Activated T-cell treated with anti-CD3 and anti-CD28 coated beads for 1 hour (primary cell): Measurements from ENCODE around the gene ARRDC3.
"Not testable (repeated sequence)": the region's sequence is repeated elsewhere in the genome, so short reads cannot be mapped to it uniquely, and the experiment has no call there.

ENCODE experiments used
- DNase-seq: peaks from one replicate; pipeline ENCODE4 v3.0.0-alpha.2; 2020; ENCODE audit warnings: low read depth

ARRDC3 gene

GRCh38 chr5:91359962-91360609, 23.0 kb downstream of the ARRDC3 start:
- no peak for DNase-seq

- no peak for DNase-seq
Measured at GRCh38 chr5:91357806-91358205, 25.3 kb downstream of the ARRDC3 start.

- DNase-seq, result no peak
Measured at GRCh38 chr5:91357012-91357634, 26.0 kb downstream of the ARRDC3 start.

- DNase-seq, result not testable (repeated sequence)
Measured at GRCh38 chr5:91354867-91355266, 28.2 kb downstream of the ARRDC3 start.

GRCh38 chr5:91352831-91353695, 30.1 kb downstream of the ARRDC3 start:
- DNase-seq, result no peak

GRCh38 chr5:91345461-91345860, 37.7 kb downstream of the ARRDC3 start:
- DNase-seq, result no peak

GRCh38 chr5:91344661-91345200, 38.4 kb downstream of the ARRDC3 start:
- not testable (repeated sequence) for DNase-seq

- no peak for DNase-seq
Measured at GRCh38 chr5:91343916-91344315, 39.2 kb downstream of the ARRDC3 start.

GRCh38 chr5:91342931-91343330, 40.2 kb downstream of the ARRDC3 start:
- not testable (repeated sequence) for DNase-seq

GRCh38 chr5:91341154-91341553, 42.0 kb downstream of the ARRDC3 start:
- DNase-seq, result no peak

GRCh38 chr5:91340532-91340931, 42.6 kb downstream of the ARRDC3 start:
- no peak for DNase-seq

GRCh38 chr5:91339063-91339705, 43.9 kb downstream of the ARRDC3 start:
- no peak for DNase-seq

- no peak for DNase-seq
Measured at GRCh38 chr5:91332267-91333045, 50.7 kb downstream of the ARRDC3 start.

- no peak for DNase-seq
Measured at GRCh38 chr5:91331705-91332104, 51.4 kb downstream of the ARRDC3 start.

- no peak for DNase-seq
Measured at GRCh38 chr5:91329283-91329682, 53.8 kb downstream of the ARRDC3 start.

GRCh38 chr5:91328743-91329142, 54.4 kb downstream of the ARRDC3 start:
- no peak for DNase-seq

GRCh38 chr5:91322981-91323380, 60.1 kb downstream of the ARRDC3 start:
- DNase-seq, result not testable (repeated sequence)

GRCh38 chr5:91319667-91320066, 63.5 kb downstream of the ARRDC3 start:
- DNase-seq, result no peak

GRCh38 chr5:91318724-91319123, 64.4 kb downstream of the ARRDC3 start:
- no peak for DNase-seq
